ENCODE data around the gene CAB39L. TPM values are rescaled to one million over a fixed set of nuclear protein-coding genes. Genes with fewer than 3 reads are reported as not detected.

Gene CAB39L
- total RNA-seq, 1 experiment from 2014 or later: 6.6 TPM

- no peak for ATAC-seq
These were observed 102.3 kb downstream of the CAB39L start for GRCh38 chr13:49341517-49341916.

GRCh38 chr13:49340161-49340560, 103.7 kb downstream of the CAB39L start:
- H3K9me3 ChIP-seq (ENCODE audit: control insufficient read depth, insufficient read depth, low read depth, low read length): no peaks in the 10 kb centered on the region
- BruUV-seq (replicated peaks): no TSS peak
- no peaks in the 10 kb centered on the region for H3K27me3 ChIP-seq (ENCODE audit: control insufficient read depth, insufficient read depth, low read length)
- H3K27ac ChIP-seq (ENCODE audit: low read length): no peak overlapping the region
- H3K4me1 ChIP-seq (ENCODE audit: control insufficient read depth, insufficient read depth, low read length): no peaks in the 10 kb centered on the region; the same call in 1 of the 2 replicates
- TF ChIP-seq CTCF (IDR thresholded peaks at IDR 0.05) (no peak), POLR2AphosphoS5 (IDR thresholded peaks at IDR 0.05; ENCODE audit: low read depth, low read length) (no peak), REST (IDR thresholded peaks at IDR 0.05; ENCODE audit: insufficient read depth in 1 of 2, low read depth in 2 of 2, low read length in 1 of 2) (no peak), SIN3A (IDR thresholded peaks at IDR 0.05; ENCODE audit: borderline replicate concordance, insufficient read depth, low read depth, low read length) (no peak), TCF7L2 (IDR thresholded peaks at IDR 0.05; ENCODE audit: low read depth, low read length) (no peak)
- intact Hi-C loops (cut with micrococcal nuclease; ENCODE audit: unreplicated experiment): no loop called here
- H3K36me3 ChIP-seq (ENCODE audit: control insufficient read depth, insufficient read depth, low read length): no peaks in the 10 kb centered on the region
- ChIA-PET POLR2A (no interaction called here), CTCF (no interaction called here)
- no peak overlapping the region for H3K4me3 ChIP-seq (ENCODE audit: low read depth in 2 of 2, low read length in 2 of 2)
- DNase-seq (ENCODE audit: low read depth, low spot score) (no peak), ATAC-seq (no peak)
- in situ Hi-C loops (cut with HindIII; ENCODE audit: low pct_unique_long_range_greater_than_20kb, low sequenced_read_pairs): no loop called here

More at GRCh38 chr13:49341517-49341916, 102.3 kb downstream of the CAB39L start:
- Histone ChIP-seq H3K4me1 (ENCODE audit: control insufficient read depth, insufficient read depth, low read length) (no peaks in the 10 kb centered on the region), H3K27ac (ENCODE audit: low read length) (no peak overlapping the region), H3K36me3 (ENCODE audit: control insufficient read depth, insufficient read depth, low read length) (no peaks in the 10 kb centered on the region), H3K9me3 (ENCODE audit: control insufficient read depth, insufficient read depth, low read depth, low read length) (no peaks in the 10 kb centered on the region), H3K27me3 (ENCODE audit: control insufficient read depth, insufficient read depth, low read length) (no peaks in the 10 kb centered on the region), H3K4me3 (ENCODE audit: low read depth in 2 of 2, low read length in 2 of 2) (no peak overlapping the region)
- no TSS peak for BruUV-seq (replicated peaks)
- CTCF ChIA-PET: no interaction called here
- POLR2A ChIA-PET: no interaction called here
- no peak for DNase-seq (ENCODE audit: low read depth, low spot score)
- in situ Hi-C loops (cut with HindIII; ENCODE audit: low pct_unique_long_range_greater_than_20kb, low sequenced_read_pairs): no loop called here
- no peak for TF ChIP-seq CTCF (IDR thresholded peaks at IDR 0.05)
- no peak for TF ChIP-seq TCF7L2 (IDR thresholded peaks at IDR 0.05; ENCODE audit: low read depth, low read length)
- no peak for TF ChIP-seq POLR2AphosphoS5 (IDR thresholded peaks at IDR 0.05; ENCODE audit: low read depth, low read length)
- TF ChIP-seq REST (IDR thresholded peaks at IDR 0.05; ENCODE audit: insufficient read depth in 1 of 2, low read depth in 2 of 2, low read length in 1 of 2): no peak
- TF ChIP-seq SIN3A (IDR thresholded peaks at IDR 0.05; ENCODE audit: borderline replicate concordance, insufficient read depth, low read depth, low read length): no peak
- intact Hi-C loops (cut with micrococcal nuclease; ENCODE audit: unreplicated experiment): no loop called here

All from Panc1 (cell line).